HG02678 (cell line): ENCODE measurements around the gene GCNA.

ENCODE experiments used
- ATAC-seq: cut with Tn5 transposase; IDR thresholded peaks from one replicate; pipeline ENCODE4 v1.9.1; 2021; ENCODE audit warnings: mild to moderate bottlenecking, moderate library complexity; ENCODE audit not compliant: unreplicated experiment

Gene GCNA, protein sequence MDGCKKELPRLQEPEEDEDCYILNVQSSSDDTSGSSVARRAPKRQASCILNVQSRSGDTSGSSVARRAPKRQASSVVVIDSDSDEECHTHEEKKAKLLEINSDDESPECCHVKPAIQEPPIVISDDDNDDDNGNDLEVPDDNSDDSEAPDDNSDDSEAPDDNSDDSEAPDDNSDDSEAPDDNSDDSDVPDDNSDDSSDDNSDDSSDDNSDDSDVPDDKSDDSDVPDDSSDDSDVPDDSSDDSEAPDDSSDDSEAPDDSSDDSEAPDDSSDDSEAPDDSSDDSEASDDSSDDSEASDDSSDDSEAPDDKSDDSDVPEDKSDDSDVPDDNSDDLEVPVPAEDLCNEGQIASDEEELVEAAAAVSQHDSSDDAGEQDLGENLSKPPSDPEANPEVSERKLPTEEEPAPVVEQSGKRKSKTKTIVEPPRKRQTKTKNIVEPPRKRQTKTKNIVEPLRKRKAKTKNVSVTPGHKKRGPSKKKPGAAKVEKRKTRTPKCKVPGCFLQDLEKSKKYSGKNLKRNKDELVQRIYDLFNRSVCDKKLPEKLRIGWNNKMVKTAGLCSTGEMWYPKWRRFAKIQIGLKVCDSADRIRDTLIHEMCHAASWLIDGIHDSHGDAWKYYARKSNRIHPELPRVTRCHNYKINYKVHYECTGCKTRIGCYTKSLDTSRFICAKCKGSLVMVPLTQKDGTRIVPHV

GRCh38 chrX:71578253-71579135 lies at the start of gene GCNA:
GCNA (plus strand) TSS chrX:71578437; CDS start chrX:71580822, 2,385 bp downstream.
- no peak for ATAC-seq

DNA sequence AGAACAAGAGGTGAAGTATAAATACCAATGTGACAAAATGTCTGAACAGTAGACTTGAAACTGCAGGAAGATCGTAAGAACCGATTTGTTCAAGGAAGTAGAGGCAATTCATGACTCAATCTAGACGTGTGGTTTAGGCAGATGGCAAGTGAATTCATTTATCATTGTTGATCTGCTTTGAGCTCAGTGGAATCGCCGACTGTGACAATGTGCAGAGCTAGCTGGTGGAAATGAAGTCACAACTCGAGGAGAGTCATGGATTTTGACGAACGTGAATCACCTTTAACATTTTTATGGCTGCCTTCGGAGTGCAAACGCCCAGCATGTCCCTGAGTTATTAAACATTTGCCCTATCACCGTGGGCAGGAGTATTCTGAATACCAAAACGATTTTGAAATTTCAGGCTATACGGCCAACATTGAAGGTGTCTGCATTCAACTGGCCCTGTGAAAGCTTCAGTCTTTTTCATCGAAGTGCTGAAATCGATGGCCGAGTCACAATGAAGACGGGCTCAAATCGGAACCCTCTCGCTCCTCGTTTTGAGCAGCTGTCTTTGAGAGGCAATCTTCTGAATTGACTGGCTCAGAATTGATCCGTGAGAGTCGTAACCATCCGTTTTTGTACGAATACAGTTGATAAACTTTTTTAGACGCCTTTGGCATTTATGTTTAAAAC lies 46.0 kb upstream of the GCNA start:
- peak; percentile 5 for ATAC-seq

GRCh38 chrX:71532753-71533425 lies 45.3 kb upstream of the GCNA start, which contains the start of gene OGT:
OGT (plus strand) TSS chrX:71533104; CDS start chrX:71533300, 196 bp downstream.
- ATAC-seq: peak; percentile 85

DNA sequence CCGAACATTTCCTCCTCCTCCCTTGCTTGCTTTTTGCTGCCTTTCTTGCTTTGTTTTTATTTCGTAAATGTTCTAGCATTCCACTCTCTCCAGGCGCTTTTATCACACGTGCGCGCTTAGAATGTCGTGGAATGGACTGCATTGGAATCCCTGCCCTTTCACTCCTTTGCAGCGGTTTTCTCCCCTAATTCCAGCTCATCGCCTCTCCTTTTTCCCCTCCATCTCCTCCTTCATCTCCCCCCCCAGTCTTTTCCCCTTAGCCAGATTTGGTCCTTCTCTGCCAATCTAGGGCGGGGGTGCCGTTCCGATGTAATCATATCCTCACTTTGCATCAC lies 44.8 kb upstream of the GCNA start:
- ATAC-seq: no peak

DNA sequence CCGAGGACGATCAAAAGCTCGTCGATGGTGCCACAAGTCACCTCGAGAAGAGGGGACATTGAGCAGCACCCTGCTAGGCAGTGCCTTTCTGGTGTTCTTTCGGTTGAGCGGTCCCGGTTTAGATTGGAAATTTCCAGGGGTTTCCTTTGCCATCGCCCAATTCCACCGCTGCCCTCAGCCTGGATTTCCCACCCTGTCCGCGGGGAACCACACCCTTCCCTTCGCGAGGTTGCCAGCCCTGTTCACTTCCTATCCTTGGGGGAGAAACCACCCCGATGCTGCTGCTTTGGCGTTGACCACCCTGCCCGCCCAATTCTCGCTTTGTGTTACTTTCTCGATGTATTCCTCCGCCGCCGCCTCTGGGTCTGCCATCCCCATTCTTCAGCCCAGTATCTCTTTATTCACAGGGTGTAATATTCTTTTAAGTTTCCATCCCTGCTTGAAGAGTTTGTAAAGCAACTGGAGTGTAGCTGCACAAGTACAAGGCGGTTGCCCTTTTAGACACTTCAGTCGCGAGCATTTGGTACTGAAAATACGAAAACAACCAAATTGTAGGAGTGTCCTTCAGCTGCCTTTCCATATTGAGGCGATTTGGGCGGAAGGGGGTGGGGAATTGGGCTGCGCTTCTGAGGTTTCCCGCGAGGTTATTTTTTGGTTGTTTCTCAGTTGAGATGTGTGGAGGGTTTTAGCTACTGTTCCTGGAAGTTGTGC lies 44.2 kb upstream of the GCNA start:
- no peak for ATAC-seq

- no peak for ATAC-seq
These were observed 43.3 kb upstream of the GCNA start for GRCh38 chrX:71534773-71535544.

DNA sequence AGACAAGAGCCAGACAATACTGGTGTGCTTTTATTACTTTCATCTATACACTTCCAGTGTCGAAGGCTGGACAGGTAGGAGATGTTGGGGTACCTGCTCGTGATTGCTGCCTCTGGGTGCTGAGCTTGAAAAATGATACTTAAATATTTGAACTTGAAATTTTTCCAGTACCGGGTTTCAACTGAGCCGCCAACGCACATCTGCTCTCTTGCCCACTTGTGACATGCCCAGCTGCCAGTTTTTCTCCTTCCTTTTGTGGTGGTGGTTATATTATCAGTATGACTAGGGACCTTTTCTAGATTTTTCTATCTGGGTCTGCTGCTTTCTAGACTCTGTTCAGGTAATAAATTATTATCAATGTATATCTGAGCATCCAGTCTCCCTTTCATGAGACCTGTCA lies 42.0 kb upstream of the GCNA start:
- ATAC-seq: no peak

DNA sequence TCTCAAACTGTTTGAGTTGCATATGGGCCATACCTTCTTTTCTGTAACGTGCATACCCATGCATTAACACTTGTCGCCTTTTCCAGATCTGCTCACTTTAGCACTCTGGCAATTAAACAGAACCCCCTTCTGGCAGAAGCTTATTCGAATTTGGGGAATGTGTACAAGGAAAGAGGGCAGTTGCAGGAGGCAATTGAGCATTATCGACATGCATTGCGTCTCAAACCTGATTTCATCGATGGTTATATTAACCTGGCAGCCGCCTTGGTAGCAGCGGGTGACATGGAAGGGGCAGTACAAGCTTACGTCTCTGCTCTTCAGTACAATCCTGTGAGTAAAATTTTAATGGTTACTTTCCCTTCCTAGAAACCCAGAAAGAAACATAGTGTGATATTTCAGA lies 40.5 kb upstream of the GCNA start:
- ATAC-seq: no peak

DNA sequence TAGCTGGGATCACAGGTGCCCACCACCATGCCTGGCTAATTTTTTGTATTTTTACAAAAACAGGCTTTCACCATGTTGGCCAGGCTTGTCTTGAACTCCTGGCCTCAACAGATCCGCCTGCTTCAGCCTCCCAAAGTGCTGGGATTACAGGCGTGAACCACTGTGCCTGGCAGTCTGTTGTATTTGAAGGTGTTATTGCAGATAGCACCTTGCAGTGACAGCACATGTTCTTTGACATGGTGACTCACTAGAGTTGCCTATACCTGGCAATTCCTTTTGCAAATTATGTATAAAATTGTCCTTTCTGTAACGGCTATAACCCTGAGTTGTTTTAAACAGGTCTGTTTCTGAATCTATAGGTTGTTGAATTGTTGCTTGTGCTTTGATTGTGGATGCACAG lies 37.4 kb upstream of the GCNA start:
- ATAC-seq: peak; percentile 22

DNA sequence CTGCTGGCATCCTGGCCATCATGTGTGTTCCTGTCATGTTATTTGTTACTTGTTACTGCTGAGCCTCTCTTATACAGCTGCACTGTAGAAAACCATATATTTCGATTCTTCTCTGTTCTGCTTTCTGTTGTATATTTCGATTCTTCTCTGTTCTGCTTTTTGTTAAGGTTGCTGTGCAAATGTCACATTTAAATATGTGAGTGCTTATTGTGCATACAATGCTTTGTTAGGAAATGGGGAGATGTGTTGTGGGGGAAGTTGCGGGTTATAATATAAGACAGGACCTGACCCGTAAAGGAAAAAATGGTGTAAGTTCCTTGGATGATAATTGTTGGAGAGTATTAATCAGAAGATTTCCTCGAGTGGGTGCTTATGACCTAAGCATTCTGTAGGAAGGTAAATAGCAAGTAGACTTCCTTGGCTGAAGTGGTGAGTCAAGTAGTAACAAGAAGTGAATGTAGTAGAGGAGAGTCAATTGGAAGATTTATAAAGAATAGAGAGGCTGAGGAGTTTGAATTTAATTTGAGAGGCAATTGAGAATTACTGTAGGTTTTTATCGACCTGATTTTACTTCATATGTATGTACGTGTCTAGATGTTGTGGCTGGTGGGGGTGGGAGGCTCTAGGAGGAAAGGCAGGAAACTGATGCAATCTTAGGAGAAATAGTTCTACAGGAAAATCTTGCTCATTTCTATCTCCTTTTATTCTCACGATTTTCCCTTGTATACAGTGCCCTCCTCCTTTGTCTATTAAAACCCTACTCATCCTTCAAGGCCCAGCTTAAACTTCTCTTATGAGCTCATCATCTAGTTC lies 36.8 kb upstream of the GCNA start:
- peak; percentile 82 for ATAC-seq

DNA sequence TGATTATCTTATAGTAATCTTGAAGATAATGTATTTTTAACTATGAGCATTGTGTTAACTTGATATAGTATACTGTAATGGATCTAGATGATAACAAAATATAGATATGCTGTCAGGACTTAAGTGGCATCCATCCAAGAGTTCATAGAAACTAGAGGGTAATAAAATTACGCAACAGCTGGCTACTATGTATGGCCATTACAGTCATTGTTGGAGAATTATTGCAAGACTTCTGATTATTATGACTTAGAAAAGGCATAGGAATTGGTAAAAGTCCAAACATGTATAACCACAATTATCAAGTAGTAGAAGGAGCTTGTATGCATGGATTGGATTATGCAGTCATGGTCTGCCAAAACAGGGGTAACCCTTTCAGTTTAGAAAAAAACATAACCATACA lies 35.8 kb upstream of the GCNA start:
- ATAC-seq: no peak

GRCh38 chrX:71542825-71543224 lies 35.4 kb upstream of the GCNA start:
- ATAC-seq: no peak

- no peak for ATAC-seq
These were observed 34.9 kb upstream of the GCNA start for GRCh38 chrX:71543316-71543715.

- ATAC-seq: no peak
These were observed 32.9 kb upstream of the GCNA start for GRCh38 chrX:71545364-71545763.

- no peak for ATAC-seq
These were observed 31.4 kb upstream of the GCNA start for GRCh38 chrX:71546879-71547278.

- ATAC-seq: no peak
These were observed 30.9 kb upstream of the GCNA start for GRCh38 chrX:71547339-71547738.

DNA sequence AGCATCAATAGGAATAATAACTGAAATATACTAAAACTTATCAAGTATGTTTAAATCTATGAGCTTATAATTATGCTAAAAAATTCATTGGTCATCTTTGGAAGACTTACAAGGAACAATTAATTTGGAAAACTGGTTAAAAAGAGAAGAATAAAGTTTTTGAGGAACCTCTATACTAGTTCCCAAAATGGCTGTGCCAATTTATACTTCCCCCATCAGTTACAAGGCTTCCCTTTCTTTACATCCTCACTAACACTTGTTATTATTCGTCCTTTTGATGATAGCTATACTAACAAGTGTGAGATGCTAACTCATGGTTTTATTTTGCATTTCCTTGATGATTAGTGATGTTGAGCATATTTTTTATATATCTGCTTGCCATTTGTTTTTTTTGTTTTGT lies 28.3 kb upstream of the GCNA start:
- ATAC-seq: no peak

- ATAC-seq: no peak
These were observed 27.7 kb upstream of the GCNA start for GRCh38 chrX:71550578-71550977.
